Loucy (cell line): ENCODE results near the gene TDRD7.

Experiments
- H2AFZ ChIP-seq: fragments of 200-600 bp; sonication (generic); 2 replicates; pipeline ENCODE4 v1.6.0; 2016; ENCODE audit warnings: antibody characterized with exemption, mild to moderate bottlenecking, low read length, moderate library complexity
- H3F3A ChIP-seq: fragments of 200-600 bp; 2 replicates; pipeline ENCODE4 v1.6.0; 2016; ENCODE audit warnings: antibody characterized with exemption, low read depth, mild to moderate bottlenecking
- H3K27me3 ChIP-seq: fragments of 200-600 bp; sonication (generic); 2 replicates; pipeline ENCODE4 v1.6.1; 2014; ENCODE audit warnings: low read length, mild to moderate bottlenecking; ENCODE audit not compliant: insufficient read depth, poor library complexity, severe bottlenecking
- H3K36me3 ChIP-seq: fragments of 200-600 bp; sonication (generic); 2 replicates; pipeline ENCODE4 v1.6.1; 2016; ENCODE audit warnings: low read length; ENCODE audit not compliant: insufficient read depth
- H3K4me1 ChIP-seq: fragments of 200-600 bp; sonication (generic); 2 replicates; pipeline ENCODE4 v1.5.1; 2014; ENCODE audit warnings: low read length, mild to moderate bottlenecking; ENCODE audit not compliant: insufficient read depth, poor library complexity, severe bottlenecking
- H3K4me2 ChIP-seq: fragments of 200-600 bp; sonication (generic); 2 replicates; pipeline ENCODE4 v1.6.0; 2014; ENCODE audit warnings: antibody characterized with exemption, low read length, low read depth, mild to moderate bottlenecking; ENCODE audit not compliant: poor library complexity, severe bottlenecking
- H3K4me3 ChIP-seq: fragments of 200-600 bp; sonication (generic); 2 replicates; pipeline ENCODE4 v1.5.1; 2014; ENCODE audit warnings: low read length, mild to moderate bottlenecking, mixed read lengths; ENCODE audit not compliant: poor library complexity, severe bottlenecking
- H3K79me2 ChIP-seq: fragments of 200-600 bp; sonication (generic); 2 replicates; pipeline ENCODE4 v1.6.1; 2014; ENCODE audit warnings: low read length; ENCODE audit not compliant: insufficient read depth
- H3K9ac ChIP-seq: fragments of 200-600 bp; sonication (generic); 2 replicates; pipeline ENCODE4 v1.6.0; 2014; ENCODE audit warnings: mild to moderate bottlenecking, low read depth, low read length, moderate library complexity; ENCODE audit not compliant: poor library complexity, severe bottlenecking
- H3K9me2 ChIP-seq: fragments of 200-600 bp; sonication (generic); replicated peaks from 2 replicates; pipeline ENCODE4 v1.6.1; 2016; ENCODE audit warnings: low read depth, low read length, mixed read lengths
- H3K9me3 ChIP-seq: fragments of 200-600 bp; sonication (generic); 2 replicates; pipeline ENCODE4 v1.6.1; 2014; ENCODE audit warnings: mild to moderate bottlenecking, antibody characterized with exemption, low read length, low read depth; ENCODE audit not compliant: insufficient read depth
- H4K20me1 ChIP-seq: fragments of 200-600 bp; sonication (generic); 2 replicates; pipeline ENCODE4 v1.6.0; 2014; ENCODE audit warnings: antibody characterized with exemption, low read length, mild to moderate bottlenecking; ENCODE audit not compliant: insufficient read depth, poor library complexity, severe bottlenecking
- EZH2phosphoT487 ChIP-seq: fragments of 200-600 bp; IDR thresholded peaks from 2 replicates; pipeline ENCODE4 v1.6.1; 2018; ENCODE audit warnings: antibody characterized with exemption, mild to moderate bottlenecking, moderate library complexity, borderline replicate concordance
- TF ChIP-seq, protein P1 (sequence below): fragments of 200-600 bp; sonication (generic); conservative IDR thresholded peaks from 2 replicates; pipeline ENCODE4 v1.5.1; 2014; ENCODE audit warnings: mild to moderate bottlenecking, antibody characterized with exemption, low read length

TDRD7 gene

DNA sequence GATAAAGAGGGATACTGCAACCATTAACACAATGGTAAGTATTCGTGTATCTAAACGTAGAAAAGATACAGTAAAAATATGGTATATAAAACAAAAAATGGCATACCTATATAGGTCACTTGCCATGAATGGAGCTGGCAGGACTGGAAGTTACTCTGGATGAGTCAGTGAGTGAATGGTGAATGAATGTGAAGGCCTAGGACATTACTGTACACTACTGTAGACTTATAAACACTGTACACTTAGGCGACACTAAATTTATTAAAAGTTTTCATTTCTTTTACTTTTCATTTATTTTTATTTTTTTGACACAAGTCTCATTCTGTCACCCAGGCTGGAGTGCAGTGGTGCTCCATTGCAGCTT is 14.1 kb downstream of the TDRD7 start:
- Histone ChIP-seq H2AFZ (no peak overlapping the region), H3K4me2 (no peak overlapping the region), H3K79me2 (peaks cover 4% of the 10 kb centered on the region; the same call in 1 of the 2 replicates), H4K20me1 (no peaks in the 10 kb centered on the region), H3K36me3 (peaks cover 19% of the 10 kb centered on the region; the same call in 1 of the 2 replicates), H3K4me1 (no peaks in the 10 kb centered on the region), H3K4me3 (no peak overlapping the region), H3K27me3 (no peaks in the 10 kb centered on the region), H3K9me3 (no peaks in the 10 kb centered on the region), H3K9me2 (no peaks in the 10 kb centered on the region), H3K9ac (no peak overlapping the region), H3F3A (no peaks in the 10 kb centered on the region)
- no peak for TF ChIP-seq EZH2phosphoT487
- TF ChIP-seq, protein P1, sequence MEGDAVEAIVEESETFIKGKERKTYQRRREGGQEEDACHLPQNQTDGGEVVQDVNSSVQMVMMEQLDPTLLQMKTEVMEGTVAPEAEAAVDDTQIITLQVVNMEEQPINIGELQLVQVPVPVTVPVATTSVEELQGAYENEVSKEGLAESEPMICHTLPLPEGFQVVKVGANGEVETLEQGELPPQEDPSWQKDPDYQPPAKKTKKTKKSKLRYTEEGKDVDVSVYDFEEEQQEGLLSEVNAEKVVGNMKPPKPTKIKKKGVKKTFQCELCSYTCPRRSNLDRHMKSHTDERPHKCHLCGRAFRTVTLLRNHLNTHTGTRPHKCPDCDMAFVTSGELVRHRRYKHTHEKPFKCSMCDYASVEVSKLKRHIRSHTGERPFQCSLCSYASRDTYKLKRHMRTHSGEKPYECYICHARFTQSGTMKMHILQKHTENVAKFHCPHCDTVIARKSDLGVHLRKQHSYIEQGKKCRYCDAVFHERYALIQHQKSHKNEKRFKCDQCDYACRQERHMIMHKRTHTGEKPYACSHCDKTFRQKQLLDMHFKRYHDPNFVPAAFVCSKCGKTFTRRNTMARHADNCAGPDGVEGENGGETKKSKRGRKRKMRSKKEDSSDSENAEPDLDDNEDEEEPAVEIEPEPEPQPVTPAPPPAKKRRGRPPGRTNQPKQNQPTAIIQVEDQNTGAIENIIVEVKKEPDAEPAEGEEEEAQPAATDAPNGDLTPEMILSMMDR = no peak

DNA sequence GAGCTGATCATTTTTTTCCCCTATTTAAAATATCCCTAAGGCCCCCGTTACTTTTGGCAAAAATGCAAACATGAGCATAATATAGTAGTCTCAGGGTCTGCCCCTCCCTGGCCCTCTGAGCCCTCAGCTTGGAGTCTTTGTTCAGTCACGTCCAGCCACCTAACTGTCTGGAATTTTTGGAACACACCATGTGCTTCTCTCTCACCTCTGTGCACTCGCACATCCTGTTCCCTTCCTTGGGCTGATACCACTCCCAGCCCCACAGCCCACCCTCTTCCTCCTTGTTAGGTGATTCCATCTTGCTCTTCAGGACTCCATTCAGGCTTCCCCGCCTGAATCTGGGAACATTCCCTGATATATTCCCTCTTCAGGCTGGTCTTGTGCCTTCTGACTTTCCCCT is 16.0 kb downstream of the TDRD7 start:
- H3K36me3 ChIP-seq = peaks cover 38% of the 10 kb centered on the region; the same call in 1 of the 2 replicates
- no peaks in the 10 kb centered on the region for H3K9me2 ChIP-seq
- no peak overlapping the region for H2AFZ ChIP-seq
- no peak overlapping the region for H3K4me2 ChIP-seq
- no peaks in the 10 kb centered on the region for H3K4me1 ChIP-seq
- no peaks in the 10 kb centered on the region for H3K9me3 ChIP-seq
- no peak overlapping the region for H3K4me3 ChIP-seq
- H3K27me3 ChIP-seq = no peaks in the 10 kb centered on the region
- TF ChIP-seq, protein P1 = no peak
- no peak for TF ChIP-seq EZH2phosphoT487
- no peaks in the 10 kb centered on the region for H3F3A ChIP-seq
- H4K20me1 ChIP-seq = no peaks in the 10 kb centered on the region
- H3K79me2 ChIP-seq = peaks cover 4% of the 10 kb centered on the region; the same call in 1 of the 2 replicates
- no peak overlapping the region for H3K9ac ChIP-seq

DNA sequence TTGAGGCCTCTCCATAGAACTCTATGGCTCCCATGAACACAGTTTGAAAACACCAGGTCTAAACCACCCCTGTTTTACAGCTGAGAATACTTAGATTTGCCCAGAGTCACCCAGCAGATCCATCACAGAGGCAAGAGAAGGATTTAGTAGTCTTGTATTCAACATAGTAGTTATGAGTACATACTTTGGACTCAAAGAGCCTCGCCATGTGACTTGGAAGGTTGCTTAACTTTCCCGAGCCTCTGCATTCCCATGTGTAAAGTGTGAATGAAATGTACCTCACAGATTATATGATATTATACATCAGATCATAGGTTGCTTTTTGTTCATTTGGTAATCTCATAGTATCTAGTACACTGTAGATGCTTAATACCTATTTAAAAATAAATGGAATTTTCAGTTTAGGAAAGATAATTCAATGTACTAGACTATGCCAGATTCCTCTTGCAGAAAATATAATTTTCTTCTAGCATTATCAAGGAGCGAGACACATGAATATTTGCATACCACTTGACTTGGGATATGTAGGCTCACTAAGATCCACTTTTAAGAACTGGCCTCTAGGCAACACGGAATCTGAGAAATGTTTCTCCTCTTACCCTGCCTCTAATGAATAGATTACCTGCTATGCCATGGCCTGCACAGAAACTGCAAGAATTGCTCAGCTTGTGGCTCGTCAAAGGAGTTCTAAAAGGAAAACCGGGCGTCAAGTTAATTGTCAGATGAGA is 18.6 kb downstream of the TDRD7 start:
- no peaks in the 10 kb centered on the region for H4K20me1 ChIP-seq
- H3K79me2 ChIP-seq = no peaks in the 10 kb centered on the region
- H3K4me1 ChIP-seq = no peaks in the 10 kb centered on the region
- peaks cover 47% of the 10 kb centered on the region; the same call in 1 of the 2 replicates for H3K36me3 ChIP-seq
- no peaks in the 10 kb centered on the region for H3K9me2 ChIP-seq
- H3K9ac ChIP-seq = no peak overlapping the region
- no peaks in the 10 kb centered on the region for H3K27me3 ChIP-seq
- H3K9me3 ChIP-seq = no peaks in the 10 kb centered on the region
- H3K4me3 ChIP-seq = no peak overlapping the region
- H3F3A ChIP-seq = no peaks in the 10 kb centered on the region
- no peak overlapping the region for H3K4me2 ChIP-seq
- TF ChIP-seq, protein P1 = no peak
- TF ChIP-seq EZH2phosphoT487 = no peak
- no peak overlapping the region for H2AFZ ChIP-seq
